ENCODE results near the gene VWA8.

VWA8 gene

GRCh38 chr13:41802684-41803444 is 158.0 kb downstream of the VWA8 start:
- TF ChIP-seq EZH2phosphoT487 (IDR thresholded peaks at IDR 0.05; ENCODE audit: low read length) (no peak), CTCF (IDR thresholded peaks at IDR 0.05; ENCODE audit: low read length) (no peak), EZH2 (optimal IDR thresholded peaks at IDR 0.05; ENCODE audit: low read depth, low read length) (no peak)
- Histone ChIP-seq H4K20me1 (ENCODE audit: insufficient read depth, low read length) (no peaks in the 10 kb centered on the region), H2AFZ (ENCODE audit: low read length) (no peak overlapping the region), H3K79me2 (ENCODE audit: low read length) (no peaks in the 10 kb centered on the region), H3K4me1 (ENCODE audit: low read length) (no peaks in the 10 kb centered on the region), H3K9me2 (replicated peaks; ENCODE audit: insufficient read depth, low read length) (no peaks in the 10 kb centered on the region), H3K36me3 (replicated peaks; ENCODE audit: insufficient read depth, low read length) (no peaks in the 10 kb centered on the region), H3K4me3 (ENCODE audit: low read length) (no peak overlapping the region), H3K9me3 (replicated peaks; ENCODE audit: insufficient read depth, low read length) (no peaks in the 10 kb centered on the region), H3K27ac (ENCODE audit: low read length) (no peak overlapping the region), H3K27me3 (replicated peaks; ENCODE audit: insufficient read depth, low read length) (no peaks in the 10 kb centered on the region), H3K9ac (ENCODE audit: low read length) (no peak overlapping the region), H3F3A (ENCODE audit: insufficient read depth, low read length) (no peaks in the 10 kb centered on the region), H3K4me2 (ENCODE audit: low read depth, low read length) (no peak overlapping the region)
- DNase-seq, result no peak

GRCh38 chr13:41802043-41802683 is 158.7 kb downstream of the VWA8 start:
- Histone ChIP-seq H3K9ac (ENCODE audit: low read length) (no peak overlapping the region), H4K20me1 (ENCODE audit: insufficient read depth, low read length) (no peaks in the 10 kb centered on the region), H3F3A (ENCODE audit: insufficient read depth, low read length) (no peaks in the 10 kb centered on the region), H3K79me2 (ENCODE audit: low read length) (no peaks in the 10 kb centered on the region), H3K27ac (ENCODE audit: low read length) (no peak overlapping the region), H3K9me2 (replicated peaks; ENCODE audit: insufficient read depth, low read length) (no peaks in the 10 kb centered on the region), H3K4me1 (ENCODE audit: low read length) (no peaks in the 10 kb centered on the region), H3K27me3 (replicated peaks; ENCODE audit: insufficient read depth, low read length) (no peaks in the 10 kb centered on the region), H2AFZ (ENCODE audit: low read length) (no peak overlapping the region), H3K36me3 (replicated peaks; ENCODE audit: insufficient read depth, low read length) (no peaks in the 10 kb centered on the region), H3K4me3 (ENCODE audit: low read length) (no peak overlapping the region), H3K9me3 (replicated peaks; ENCODE audit: insufficient read depth, low read length) (no peaks in the 10 kb centered on the region), H3K4me2 (ENCODE audit: low read depth, low read length) (no peak overlapping the region)
- TF ChIP-seq CTCF (IDR thresholded peaks at IDR 0.05; ENCODE audit: low read length), result no peak
- no peak for DNase-seq

GRCh38 chr13:41791056-41791455 is 169.9 kb downstream of the VWA8 start:
- Histone ChIP-seq H3K27me3 (replicated peaks; ENCODE audit: insufficient read depth, low read length) (no peaks in the 10 kb centered on the region), H3K4me2 (ENCODE audit: low read depth, low read length) (no peak overlapping the region), H3K9me3 (replicated peaks; ENCODE audit: insufficient read depth, low read length) (no peaks in the 10 kb centered on the region), H4K20me1 (ENCODE audit: insufficient read depth, low read length) (no peaks in the 10 kb centered on the region), H3F3A (ENCODE audit: insufficient read depth, low read length) (no peaks in the 10 kb centered on the region), H3K9me2 (replicated peaks; ENCODE audit: insufficient read depth, low read length) (no peaks in the 10 kb centered on the region), H2AFZ (ENCODE audit: low read length) (no peak overlapping the region), H3K4me1 (ENCODE audit: low read length) (no peaks in the 10 kb centered on the region), H3K9ac (ENCODE audit: low read length) (no peak overlapping the region), H3K36me3 (replicated peaks; ENCODE audit: insufficient read depth, low read length) (no peaks in the 10 kb centered on the region), H3K4me3 (ENCODE audit: low read length) (no peak overlapping the region), H3K79me2 (ENCODE audit: low read length) (no peaks in the 10 kb centered on the region), H3K27ac (ENCODE audit: low read length) (no peak overlapping the region)
- DNase-seq, result no peak
- TF ChIP-seq EZH2 (optimal IDR thresholded peaks at IDR 0.05; ENCODE audit: low read depth, low read length) (no peak), CTCF (IDR thresholded peaks at IDR 0.05; ENCODE audit: low read length) (no peak)
